Heart left ventricle (tissue), 13 donors: ENCODE results near the gene TMEM150B.

Source experiments
- POLR2A ChIP-seq, 2 donors: fragments of 450-650 bp; IDR thresholded peaks; one replicate each; pipeline ENCODE4 v1.6.1; 2017; ENCODE audit warnings: antibody characterized with exemption in 2 of 2, mild to moderate bottlenecking in 2 of 2, moderate library complexity in 2 of 2
- TF ChIP-seq, protein P1 (sequence below), 12 donors: fragments of 200-600 bp; sonication (generic) in 4 of 12; IDR thresholded peaks; one replicate each; pipeline versions ENCODE4 v1.5.0 to v1.8.0; 2018 to 2022; ENCODE audit warnings: antibody characterized with exemption in 12 of 12, mild to moderate bottlenecking in 5 of 12
- donor health status: ischemic (EF 13 %, LVEDD 7.1; RV severe dilation, severe dysfunction).
- donor health status: DM: no; HTN: yes; CAD: no.
- donor health status: DM: no; HTN: no; CAD: no.
- donor health status: ischemic (EF 25% LVEDD 6.9; RV normal size, moderate dysfunction).
- donor health status: ischemic (EF 25% LVEDD 5.7; RV mildly dilated, moderate dysfunction).
- donor health status: ischemic (EF 35%, LVEDD 5.7; RV mildly dilated, moderate dysfunction).
- donor health status: nonischemic (EF 11% LVEDD 7.7; RV severe dilation, severe dysfunction).
- donor health status: DM: yes; HTN: yes; CAD: no.
- donor health status: PGD.
- donor health status: ischemic (EF 29% LVEDD 5.4; RV normal size, mild dysfunction).
- donor health status: nonischemic (EF 23%, LVEDD 6.1; RV moderate dilation, normal function).

DNA sequence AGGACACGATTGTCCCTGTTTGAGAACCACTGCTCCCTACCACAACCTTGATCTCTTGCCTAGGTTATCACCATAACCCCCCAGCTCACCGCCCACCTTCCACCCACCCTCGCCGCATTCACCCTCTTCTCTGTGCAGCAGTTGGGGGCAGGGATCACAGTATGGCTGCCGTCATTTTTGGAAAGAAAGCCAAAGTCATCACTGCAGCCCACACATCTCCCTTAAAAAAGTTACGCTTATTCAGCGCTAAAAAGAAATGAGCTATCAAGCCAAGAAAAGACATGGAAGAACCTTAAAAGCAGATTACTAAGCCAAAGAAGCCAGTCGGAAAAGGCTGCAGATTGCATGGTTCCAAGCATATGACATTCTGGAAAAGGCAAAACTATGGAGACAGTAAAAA is 55.8 kb downstream of the TMEM150B start:
- TF ChIP-seq, protein P1, sequence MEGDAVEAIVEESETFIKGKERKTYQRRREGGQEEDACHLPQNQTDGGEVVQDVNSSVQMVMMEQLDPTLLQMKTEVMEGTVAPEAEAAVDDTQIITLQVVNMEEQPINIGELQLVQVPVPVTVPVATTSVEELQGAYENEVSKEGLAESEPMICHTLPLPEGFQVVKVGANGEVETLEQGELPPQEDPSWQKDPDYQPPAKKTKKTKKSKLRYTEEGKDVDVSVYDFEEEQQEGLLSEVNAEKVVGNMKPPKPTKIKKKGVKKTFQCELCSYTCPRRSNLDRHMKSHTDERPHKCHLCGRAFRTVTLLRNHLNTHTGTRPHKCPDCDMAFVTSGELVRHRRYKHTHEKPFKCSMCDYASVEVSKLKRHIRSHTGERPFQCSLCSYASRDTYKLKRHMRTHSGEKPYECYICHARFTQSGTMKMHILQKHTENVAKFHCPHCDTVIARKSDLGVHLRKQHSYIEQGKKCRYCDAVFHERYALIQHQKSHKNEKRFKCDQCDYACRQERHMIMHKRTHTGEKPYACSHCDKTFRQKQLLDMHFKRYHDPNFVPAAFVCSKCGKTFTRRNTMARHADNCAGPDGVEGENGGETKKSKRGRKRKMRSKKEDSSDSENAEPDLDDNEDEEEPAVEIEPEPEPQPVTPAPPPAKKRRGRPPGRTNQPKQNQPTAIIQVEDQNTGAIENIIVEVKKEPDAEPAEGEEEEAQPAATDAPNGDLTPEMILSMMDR (IDR thresholded peaks at IDR 0.05): no peak
- TF ChIP-seq POLR2A (IDR thresholded peaks at IDR 0.05): no peak
